ENCODE data around the gene CCL13. TPM values are rescaled to one million over a fixed set of nuclear protein-coding genes. Genes with fewer than 3 reads are reported as not detected.

CCL13 gene
- polyA plus RNA-seq (2013), result 0.15 TPM in 1 of 2 replicates, not detected in the other

GRCh38 chr17:34356194-34356593 is at the start of gene CCL13:
Gene CCL13 (plus strand): TSS chr17:34356480. CDS start chr17:34356527, 47 bp downstream.
- Histone ChIP-seq H3K4ac (ENCODE audit: low read depth, low read length) (no peak within 1 kb of the TSS), H3K9ac (ENCODE audit: low read length) (peak within 1 kb of the TSS; percentile 15), H2BK120ac (ENCODE audit: insufficient read depth, low read length, poor library complexity) (no peak within 1 kb of the TSS), H2BK12ac (ENCODE audit: low read length) (no peak within 1 kb of the TSS), H3K4me1 (ENCODE audit: control insufficient read depth in 1 of 2, insufficient read depth in 2 of 2, low read length in 2 of 2) (no peaks in the 10 kb centered on the region), H4K8ac (ENCODE audit: low read depth, low read length) (no peak within 1 kb of the TSS), H3K4me2 (ENCODE audit: low read length) (no peak within 1 kb of the TSS), H3K23ac (ENCODE audit: low read length) (no peak within 1 kb of the TSS), H2AK5ac (ENCODE audit: low read length) (no peak within 1 kb of the TSS), H3K79me1 (ENCODE audit: low read length) (no peaks in the 10 kb centered on the region), H3K27ac (ENCODE audit: low read depth, low read length) (no peak within 1 kb of the TSS), H3K9me3 (ENCODE audit: insufficient read depth, low read depth, low read length) (no peaks in the 10 kb centered on the region), H3K79me2 (ENCODE audit: control insufficient read depth, insufficient read depth, low read length, poor library complexity) (no peaks in the 10 kb centered on the region), H2AFZ (ENCODE audit: insufficient read depth, low read length, poor library complexity) (no peak within 1 kb of the TSS), H4K12ac (ENCODE audit: low read depth, low read length) (no peak within 1 kb of the TSS), H2BK5ac (ENCODE audit: low read depth, low read length, poor library complexity) (no peak within 1 kb of the TSS), H3K14ac (ENCODE audit: low read length) (no peak within 1 kb of the TSS), H4K91ac (ENCODE audit: low read depth, low read length) (no peak within 1 kb of the TSS), H3K36me3 (ENCODE audit: control insufficient read depth in 1 of 2, insufficient read depth in 2 of 2, low read length in 2 of 2) (no peaks in the 10 kb centered on the region), H3K4me3 (ENCODE audit: low read depth, low read length) (no peak within 1 kb of the TSS), H3K18ac (ENCODE audit: low read length) (no peak within 1 kb of the TSS), H3K27me3 (ENCODE audit: insufficient read depth, low read length) (no peaks in the 10 kb centered on the region)
- no CpG with 5 or more reads among the region's 5 CpGs for WGBS (ENCODE audit: extremely low coverage, insufficient coverage, insufficient read length)
- DNase-seq, result no peak

- no peaks in the 10 kb centered on the region for H3K4me1 ChIP-seq (ENCODE audit: control insufficient read depth in 1 of 2, insufficient read depth in 2 of 2, low read length in 2 of 2)
- no peak overlapping the region for H2BK120ac ChIP-seq (ENCODE audit: insufficient read depth, low read length, poor library complexity)
- no peak overlapping the region for H4K8ac ChIP-seq (ENCODE audit: low read depth, low read length)
- no peak overlapping the region for H4K12ac ChIP-seq (ENCODE audit: low read depth, low read length)
- H2AFZ ChIP-seq (ENCODE audit: insufficient read depth, low read length, poor library complexity), result no peak overlapping the region
- H4K91ac ChIP-seq (ENCODE audit: low read depth, low read length), result no peak overlapping the region
- H3K27ac ChIP-seq (ENCODE audit: low read depth, low read length), result no peak overlapping the region
- no peak overlapping the region for H3K18ac ChIP-seq (ENCODE audit: low read length)
- DNase-seq, result peak in 1 of 2 donors; percentile 17
- H3K4me3 ChIP-seq (ENCODE audit: low read depth, low read length), result no peak overlapping the region
- H3K9ac ChIP-seq (ENCODE audit: low read length), result no peak overlapping the region
- no peak overlapping the region for H2BK12ac ChIP-seq (ENCODE audit: low read length)
- H2BK5ac ChIP-seq (ENCODE audit: low read depth, low read length, poor library complexity), result no peak overlapping the region
- H3K9me3 ChIP-seq (ENCODE audit: insufficient read depth, low read depth, low read length), result no peaks in the 10 kb centered on the region
- no peak overlapping the region for H2AK5ac ChIP-seq (ENCODE audit: low read length)
- H3K4ac ChIP-seq (ENCODE audit: low read depth, low read length), result no peak overlapping the region
- WGBS (ENCODE audit: extremely low coverage, insufficient coverage, insufficient read length), result no CpG with 5 or more reads among the region's 3 CpGs
- H3K79me1 ChIP-seq (ENCODE audit: low read length), result no peaks in the 10 kb centered on the region
- no peaks in the 10 kb centered on the region for H3K79me2 ChIP-seq (ENCODE audit: control insufficient read depth, insufficient read depth, low read length, poor library complexity)
- H3K23ac ChIP-seq (ENCODE audit: low read length), result no peak overlapping the region
- H3K36me3 ChIP-seq (ENCODE audit: control insufficient read depth in 1 of 2, insufficient read depth in 2 of 2, low read length in 2 of 2), result no peaks in the 10 kb centered on the region
- no peak overlapping the region for H3K4me2 ChIP-seq (ENCODE audit: low read length)
- H3K27me3 ChIP-seq (ENCODE audit: insufficient read depth, low read length), result no peaks in the 10 kb centered on the region
- no peak overlapping the region for H3K14ac ChIP-seq (ENCODE audit: low read length)
Observed at GRCh38 chr17:34307110-34307509, 49.2 kb upstream of the CCL13 start.

GRCh38 chr17:34308371-34308770 is 47.9 kb upstream of the CCL13 start:
- Histone ChIP-seq H3K4me1 (ENCODE audit: control insufficient read depth in 1 of 2, insufficient read depth in 2 of 2, low read length in 2 of 2) (no peaks in the 10 kb centered on the region), H3K23ac (ENCODE audit: low read length) (no peak overlapping the region), H3K79me1 (ENCODE audit: low read length) (no peaks in the 10 kb centered on the region), H3K18ac (ENCODE audit: low read length) (no peak overlapping the region), H3K9me3 (ENCODE audit: insufficient read depth, low read depth, low read length) (no peaks in the 10 kb centered on the region), H4K8ac (ENCODE audit: low read depth, low read length) (no peak overlapping the region), H3K9ac (ENCODE audit: low read length) (no peak overlapping the region), H3K14ac (ENCODE audit: low read length) (no peak overlapping the region), H2AK5ac (ENCODE audit: low read length) (no peak overlapping the region), H3K27me3 (ENCODE audit: insufficient read depth, low read length) (no peaks in the 10 kb centered on the region), H3K27ac (ENCODE audit: low read depth, low read length) (no peak overlapping the region), H3K79me2 (ENCODE audit: control insufficient read depth, insufficient read depth, low read length, poor library complexity) (no peaks in the 10 kb centered on the region), H4K12ac (ENCODE audit: low read depth, low read length) (no peak overlapping the region), H2AFZ (ENCODE audit: insufficient read depth, low read length, poor library complexity) (no peak overlapping the region), H4K91ac (ENCODE audit: low read depth, low read length) (no peak overlapping the region), H2BK5ac (ENCODE audit: low read depth, low read length, poor library complexity) (no peak overlapping the region), H3K4ac (ENCODE audit: low read depth, low read length) (no peak overlapping the region), H3K4me3 (ENCODE audit: low read depth, low read length) (no peak overlapping the region), H3K36me3 (ENCODE audit: control insufficient read depth in 1 of 2, insufficient read depth in 2 of 2, low read length in 2 of 2) (no peaks in the 10 kb centered on the region), H2BK120ac (ENCODE audit: insufficient read depth, low read length, poor library complexity) (no peak overlapping the region), H3K4me2 (ENCODE audit: low read length) (no peak overlapping the region), H2BK12ac (ENCODE audit: low read length) (no peak overlapping the region)
- DNase-seq, result peak in 1 of 2 donors; percentile 4

GRCh38 chr17:34311291-34311690 is 45.0 kb upstream of the CCL13 start:
- no peak overlapping the region for H4K12ac ChIP-seq (ENCODE audit: low read depth, low read length)
- no peak overlapping the region for H2AK5ac ChIP-seq (ENCODE audit: low read length)
- H3K27me3 ChIP-seq (ENCODE audit: insufficient read depth, low read length), result no peaks in the 10 kb centered on the region
- no peak overlapping the region for H2BK120ac ChIP-seq (ENCODE audit: insufficient read depth, low read length, poor library complexity)
- H3K9ac ChIP-seq (ENCODE audit: low read length), result no peak overlapping the region
- H3K27ac ChIP-seq (ENCODE audit: low read depth, low read length), result no peak overlapping the region
- no peak overlapping the region for H3K14ac ChIP-seq (ENCODE audit: low read length)
- H3K23ac ChIP-seq (ENCODE audit: low read length), result no peak overlapping the region
- H3K9me3 ChIP-seq (ENCODE audit: insufficient read depth, low read depth, low read length), result no peaks in the 10 kb centered on the region
- no peak overlapping the region for H3K4ac ChIP-seq (ENCODE audit: low read depth, low read length)
- DNase-seq, result no peak
- H2AFZ ChIP-seq (ENCODE audit: insufficient read depth, low read length, poor library complexity), result no peak overlapping the region
- H2BK12ac ChIP-seq (ENCODE audit: low read length), result no peak overlapping the region
- no peak overlapping the region for H4K91ac ChIP-seq (ENCODE audit: low read depth, low read length)
- no peaks in the 10 kb centered on the region for H3K4me1 ChIP-seq (ENCODE audit: control insufficient read depth in 1 of 2, insufficient read depth in 2 of 2, low read length in 2 of 2)
- H3K79me2 ChIP-seq (ENCODE audit: control insufficient read depth, insufficient read depth, low read length, poor library complexity), result no peaks in the 10 kb centered on the region
- H4K8ac ChIP-seq (ENCODE audit: low read depth, low read length), result no peak overlapping the region
- H3K18ac ChIP-seq (ENCODE audit: low read length), result no peak overlapping the region
- H2BK5ac ChIP-seq (ENCODE audit: low read depth, low read length, poor library complexity), result no peak overlapping the region
- no peaks in the 10 kb centered on the region for H3K36me3 ChIP-seq (ENCODE audit: control insufficient read depth in 1 of 2, insufficient read depth in 2 of 2, low read length in 2 of 2)
- no peaks in the 10 kb centered on the region for H3K79me1 ChIP-seq (ENCODE audit: low read length)
- H3K4me3 ChIP-seq (ENCODE audit: low read depth, low read length), result no peak overlapping the region
- no CpG with 5 or more reads among the region's 7 CpGs for WGBS (ENCODE audit: extremely low coverage, insufficient coverage, insufficient read length)
- no peak overlapping the region for H3K4me2 ChIP-seq (ENCODE audit: low read length)

All from trophoblast cell (in vitro differentiated cells and primary cell).